A549 treated with RU486 at 1 μM for 4 hours (cell line): ENCODE measurements around the gene ZNF789. TPM values are rescaled to one million over a fixed set of nuclear protein-coding genes. Genes with fewer than 3 reads are reported as not detected.

ENCODE experiments used
- total RNA-seq: library from RNA; stranded (reverse); fragments of 200-300 nt; extraction: Qiagen RNA extraction; gene quantifications from 5 replicates; pipeline ENCODE4 v1.2.3, GENCODE V29; 2022; ENCODE audit warnings: low read depth

Gene ZNF789
- 7.6 to 9.7 TPM (median 8.4 TPM) in 5 replicates for total RNA-seq

GRCh38 chr7:99472561-99473314, at the start of gene ZNF789:
Gene ZNF789, plus strand, starts transcription at chr7:99472890. Its CDS starts 3,567 bp downstream, at chr7:99476457.

GRCh38 chr7:99438573-99439480, 33.9 kb upstream of the ZNF789 start, which contains the start of the genes CPSF4 and PTCD1:
Gene CPSF4, plus strand, starts transcription at chr7:99438943. Its CDS starts 140 bp downstream, at chr7:99439083.
Gene PTCD1, minus strand, starts transcription at chr7:99438798. Its CDS starts 3,556 bp downstream, at chr7:99435242.

GRCh38 chr7:99499721-99500636, 27.3 kb downstream of the ZNF789 start, which contains the start of gene ZNF394:
Gene ZNF394, minus strand, starts transcription at chr7:99500281. Its CDS starts 188 bp downstream, at chr7:99500093.

GRCh38 chr7:99504603-99505323, 32.1 kb downstream of the ZNF789 start, which contains the start of gene ZKSCAN5:
Gene ZKSCAN5, plus strand, starts transcription at chr7:99504662. Its CDS starts 1,383 bp downstream, at chr7:99506045.

Other genes starting within 250 kb of the ZNF789 start
- gene MYH16, start 200.1 kb upstream of the ZNF789 start, total RNA-seq: 0.51 to 0.77 TPM (median 0.66 TPM) in 5 replicates
- 126 to 146 TPM (median 136 TPM) in 5 replicates for gene ARPC1A, start 147.0 kb upstream of the ZNF789 start, total RNA-seq
- 283 to 301 TPM (median 298 TPM) in 5 replicates for gene ARPC1B, start 98.2 kb upstream of the ZNF789 start, total RNA-seq
- 172 to 211 TPM (median 188 TPM) in 5 replicates for gene PDAP1, start 64.3 kb upstream of the ZNF789 start, total RNA-seq
- gene BUD31, start 63.9 kb upstream of the ZNF789 start, total RNA-seq: 142 to 167 TPM (median 148 TPM) in 5 replicates
- 4.9 to 7.8 TPM (median 6.6 TPM) in 5 replicates for gene PTCD1, start 34.1 kb upstream of the ZNF789 start, total RNA-seq
- gene CPSF4, start 33.9 kb upstream of the ZNF789 start, total RNA-seq: 34.5 to 45.3 TPM (median 44.5 TPM) in 5 replicates
- 865 to 1,452 TPM (median 971 TPM) in 5 replicates for gene ATP5MF, start 6.7 kb upstream of the ZNF789 start, total RNA-seq
- 17.6 to 20.7 TPM (median 18.7 TPM) in 5 replicates for gene ZNF394, start 27.4 kb downstream of the ZNF789 start, total RNA-seq
- 9.0 to 10.8 TPM (median 9.3 TPM) in 5 replicates for gene ZKSCAN5, start 31.8 kb downstream of the ZNF789 start, total RNA-seq
- 4.2 to 8.0 TPM (median 6.6 TPM) in 5 replicates for gene FAM200A, start 79.2 kb downstream of the ZNF789 start, total RNA-seq
- gene ZNF655, start 85.8 kb downstream of the ZNF789 start, total RNA-seq: 47.4 to 59.2 TPM (median 58.5 TPM) in 5 replicates
- gene TMEM225B, start 125.4 kb downstream of the ZNF789 start, total RNA-seq: 0.59 to 0.94 TPM (median 0.87 TPM) in 5 replicates
- 8.2 to 9.1 TPM (median 8.5 TPM) in 5 replicates for gene ZSCAN25, start 144.1 kb downstream of the ZNF789 start, total RNA-seq
- 1.1 to 1.6 TPM (median 1.5 TPM) in 5 replicates for gene CYP3A5, start 207.1 kb downstream of the ZNF789 start, total RNA-seq